ENCODE results near the gene NFX1.

DNA sequence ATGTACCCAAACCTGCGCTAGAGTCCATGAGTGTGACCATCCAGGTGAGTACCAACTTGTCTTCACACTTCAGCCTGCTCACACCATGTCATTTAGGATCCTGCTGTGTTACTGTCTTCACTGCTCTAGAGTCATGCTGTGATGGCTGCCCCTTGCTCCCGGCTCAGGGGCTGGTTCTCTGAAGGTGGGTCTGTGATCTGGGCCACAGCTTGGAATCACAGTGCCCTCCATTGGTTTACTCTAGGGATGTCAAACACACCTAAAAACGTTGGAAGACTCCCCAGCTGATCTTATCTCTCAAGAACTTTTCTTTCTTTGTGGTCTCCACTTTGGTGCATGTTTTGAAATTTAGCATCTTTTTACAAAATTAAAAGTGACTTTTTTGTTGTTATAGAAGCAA, 53.8 kb downstream of the NFX1 start:
- TF ChIP-seq TAF1 (IDR thresholded peaks at IDR 0.05; ENCODE audit: borderline replicate concordance, low read depth, low read length) = no peak
- no peak for TF ChIP-seq POLR2A (IDR thresholded peaks at IDR 0.05; ENCODE audit: low read depth, low read length)
- TF ChIP-seq POLR2AphosphoS5 (IDR thresholded peaks at IDR 0.05; ENCODE audit: low read depth, low read length) = no peak
